GM23248 (cell line): Measurements from ENCODE around the gene LDLRAD3. TPM values are rescaled to one million over a fixed set of nuclear protein-coding genes. Genes with fewer than 3 reads are reported as not detected.
"Not testable (repeated sequence)": the region's sequence is repeated elsewhere in the genome, so short reads cannot be mapped to it uniquely, and the experiment has no call there.

ENCODE experiments used
- DNase-seq: peaks from one replicate; pipeline ENCODE4 v3.0.0-alpha.2; 2015
- H2AFZ ChIP-seq: fragments of 200-600 bp; sonication (generic); 2 replicates; pipeline ENCODE4 v1.6.1; 2016; ENCODE audit warnings: antibody characterized with exemption
- H3F3A ChIP-seq: fragments of 200-600 bp; sonication (generic); 2 replicates; pipeline ENCODE4 v1.6.1; 2016; ENCODE audit warnings: mild to moderate bottlenecking, antibody characterized with exemption, mixed run types; ENCODE audit not compliant: insufficient read depth
- H3K27ac ChIP-seq: fragments of 200-600 bp; sonication (generic); 2 replicates; pipeline ENCODE4 v1.5.1; 2016; ENCODE audit warnings: mild to moderate bottlenecking
- H3K27me3 ChIP-seq: fragments of 200-600 bp; sonication (generic); replicated peaks from 2 replicates; pipeline ENCODE4 v1.6.1; 2016; ENCODE audit warnings: mild to moderate bottlenecking; ENCODE audit not compliant: insufficient read depth
- H3K36me3 ChIP-seq: fragments of 200-600 bp; sonication (generic); 2 replicates; pipeline ENCODE4 v1.6.1; 2016; ENCODE audit warnings: low read depth, mild to moderate bottlenecking
- H3K4me1 ChIP-seq: fragments of 200-600 bp; sonication (generic); 2 replicates; pipeline ENCODE4 v1.6.1; 2016; ENCODE audit warnings: mild to moderate bottlenecking; ENCODE audit not compliant: insufficient read depth
- H3K4me2 ChIP-seq: fragments of 200-600 bp; sonication (generic); one replicate; pipeline ENCODE4 v1.6.1; 2016; ENCODE audit warnings: mild to moderate bottlenecking; ENCODE audit not compliant: unreplicated experiment
- H3K4me3 ChIP-seq: fragments of 200-600 bp; sonication (generic); 2 replicates; pipeline ENCODE4 v1.5.1; 2016; ENCODE audit warnings: mild to moderate bottlenecking
- H3K79me2 ChIP-seq: fragments of 200-600 bp; sonication (generic); 2 replicates; pipeline ENCODE4 v1.6.1; 2016; ENCODE audit warnings: mild to moderate bottlenecking; ENCODE audit not compliant: insufficient read depth
- H3K9ac ChIP-seq: fragments of 200-600 bp; sonication (generic); 2 replicates; pipeline ENCODE4 v1.6.1; 2016; ENCODE audit warnings: mild to moderate bottlenecking
- H3K9me2 ChIP-seq: fragments of 200-600 bp; sonication (generic); 2 replicates; pipeline ENCODE4 v1.6.1; 2016; ENCODE audit warnings: mixed run types, mild to moderate bottlenecking, moderate library complexity; ENCODE audit not compliant: insufficient read depth
- H3K9me3 ChIP-seq: fragments of 200-600 bp; sonication (generic); one replicate; pipeline ENCODE4 v1.6.1; 2017; ENCODE audit warnings: low read depth
- H4K20me1 ChIP-seq: fragments of 200-600 bp; sonication (generic); 2 replicates; pipeline ENCODE4 v1.6.0; 2016; ENCODE audit not compliant: insufficient read depth
- EZH2 ChIP-seq: fragments of 200-600 bp; sonication (generic); IDR thresholded peaks from 2 replicates; pipeline ENCODE4 v1.6.1; 2018; ENCODE audit warnings: antibody characterized with exemption, mild to moderate bottlenecking; ENCODE audit not compliant: insufficient read depth, poor library complexity, severe bottlenecking
- EZH2phosphoT487 ChIP-seq: fragments of 200-600 bp; sonication (generic); IDR thresholded peaks from 2 replicates; pipeline ENCODE4 v1.6.1; 2018; ENCODE audit warnings: antibody characterized with exemption, moderate library complexity, mild to moderate bottlenecking, low read depth; ENCODE audit not compliant: insufficient read depth
- WGBS, 2 experiments: methylation state at CpG; one replicate each; pipeline ENCODE4 v1.1.6; 2015 to 2017; ENCODE audit warnings: low lambda C conversion rate in 2 of 2, low coverage in 1 of 2; ENCODE audit errors: missing lambda C conversion rate in 2 of 2; 5-methylcytosine and 5-hydroxymethylcytosine counted together
- in situ Hi-C: fragments of 300-500 bp; cut with MboI; formaldehyde crosslinking; loops from 2 replicates; pipeline ENCODE4 v1.15.0; 2020
- polyA plus RNA-seq: library from polyadenylated mRNA; unstranded; fragments of >200 nt; fragmentation: Nextera tagmentation; extraction: Ambion mirVana; gene quantifications from 2 replicates; pipeline ENCODE4 v1.2.1, GENCODE V29; 2016
- total RNA-seq: library from RNA; depleted of rRNA; stranded (reverse); fragments of >200 nt; shearing (Covaris generic); gene quantifications from 2 replicates; pipeline ENCODE4 v1.2.3, GENCODE V29; 2014

LDLRAD3 gene
- total and polyA plus RNA-seq, 2 experiments from 2014 or later = 6.2 to 6.6 TPM

DNA sequence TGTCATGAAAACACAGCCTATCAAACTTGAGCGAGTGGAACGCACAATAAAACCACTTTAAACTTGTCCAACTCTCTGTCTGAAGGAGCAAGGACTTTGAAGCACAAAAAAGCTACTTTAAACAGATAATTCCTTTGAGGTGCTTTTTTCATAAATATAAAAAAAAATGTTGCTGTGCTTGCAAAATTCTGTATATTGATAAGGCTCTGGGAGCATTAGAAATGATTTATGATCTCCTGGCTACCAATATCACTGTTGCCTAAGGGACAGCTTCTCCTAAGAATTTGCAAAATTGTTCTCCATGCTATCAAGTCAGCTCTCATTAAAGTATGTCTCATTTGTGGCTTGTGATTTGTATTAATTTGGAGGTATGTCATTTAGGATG is 37.6 kb upstream of the LDLRAD3 start:
- Histone ChIP-seq H3K4me3 (no peak overlapping the region), H3K27me3 (no peaks in the 10 kb centered on the region; the same call in 1 of the 2 replicates), H4K20me1 (no peaks in the 10 kb centered on the region), H3K9ac (no peak overlapping the region), H3K4me2 (no peak overlapping the region), H3F3A (no peaks in the 10 kb centered on the region), H2AFZ (no peak overlapping the region), H3K27ac (no peak overlapping the region), H3K9me2 (no peaks in the 10 kb centered on the region), H3K79me2 (no peaks in the 10 kb centered on the region), H3K9me3 (no peaks in the 10 kb centered on the region), H3K4me1 (no peaks in the 10 kb centered on the region), H3K36me3 (no peaks in the 10 kb centered on the region; the same call in 1 of the 2 replicates)
- WGBS, 2 experiments = 19 to 28% methylated on average over 2 of the region's 2 CpGs
- DNase-seq = no peak
- TF ChIP-seq EZH2 = no peak
- TF ChIP-seq EZH2phosphoT487 = no peak
- in situ Hi-C loops = no loop called here

DNA sequence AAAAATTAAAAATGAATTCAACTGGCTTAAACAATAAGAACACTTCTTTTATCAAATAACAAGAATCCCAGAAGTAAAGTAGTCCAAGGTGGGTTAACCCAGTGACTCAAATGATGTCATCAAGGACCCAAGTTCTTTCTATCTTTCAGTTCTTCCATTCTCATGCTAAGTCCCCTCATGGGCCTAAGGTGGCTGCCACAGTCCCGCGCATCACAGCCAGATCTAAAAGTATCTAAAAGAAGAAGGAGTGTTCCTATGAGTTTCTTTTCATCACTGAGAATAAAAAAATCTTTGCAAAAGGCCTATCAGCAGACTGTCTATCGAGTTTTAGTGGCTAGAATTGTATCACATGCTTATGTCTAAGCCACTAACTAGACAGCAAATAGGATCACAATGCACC is 37.2 kb upstream of the LDLRAD3 start:
- Histone ChIP-seq H3K4me3 (no peak overlapping the region), H3F3A (no peaks in the 10 kb centered on the region), H3K27ac (no peak overlapping the region), H3K27me3 (no peaks in the 10 kb centered on the region; the same call in 1 of the 2 replicates), H3K79me2 (no peaks in the 10 kb centered on the region), H3K9me3 (no peaks in the 10 kb centered on the region), H3K4me1 (no peaks in the 10 kb centered on the region), H3K4me2 (no peak overlapping the region), H3K9ac (no peak overlapping the region), H2AFZ (no peak overlapping the region), H4K20me1 (no peaks in the 10 kb centered on the region), H3K36me3 (no peaks in the 10 kb centered on the region; the same call in 1 of the 2 replicates), H3K9me2 (no peaks in the 10 kb centered on the region)
- TF ChIP-seq EZH2 = no peak
- no peak for TF ChIP-seq EZH2phosphoT487
- no peak for DNase-seq
- in situ Hi-C loops = no loop called here
- 73 to 74% methylated on average over 3 of the region's 3 CpGs for WGBS, 2 experiments

DNA sequence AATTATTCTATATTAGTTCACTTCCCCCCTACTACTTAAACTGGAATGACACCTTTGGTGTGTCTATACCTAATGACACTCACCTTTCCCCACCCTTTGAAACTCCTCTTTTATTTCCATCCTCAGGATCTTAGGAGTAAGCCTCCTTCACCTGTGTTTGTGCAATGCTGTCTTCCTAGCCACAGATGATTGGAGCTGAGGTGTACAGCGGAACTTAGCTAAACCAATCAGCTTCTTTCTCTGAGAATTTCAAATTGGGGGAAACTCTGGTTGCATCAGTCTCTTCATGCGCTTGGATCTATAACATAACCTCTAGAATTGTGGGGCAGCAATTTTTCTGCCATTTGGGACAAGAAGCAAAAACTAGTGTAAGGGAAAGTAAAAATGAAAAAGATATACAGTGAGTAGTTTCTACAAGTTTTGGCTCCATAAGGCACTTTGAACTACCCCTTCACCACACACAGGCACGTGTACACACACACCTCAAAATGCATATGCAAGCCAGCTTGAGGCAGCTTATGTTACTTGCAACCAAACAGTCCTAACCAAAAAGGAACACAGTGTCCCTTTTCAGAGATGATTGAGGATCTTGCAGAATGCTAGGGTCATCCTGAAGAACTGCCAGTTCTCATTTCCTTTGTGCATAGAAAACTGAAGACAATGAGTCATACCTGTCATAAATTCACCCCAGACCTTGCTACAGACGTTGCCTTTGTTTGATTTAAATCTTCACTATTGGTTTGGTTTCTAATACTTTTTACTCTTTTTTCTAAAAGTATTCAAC is 36.0 kb upstream of the LDLRAD3 start:
- peak; percentile 17 for DNase-seq
- no peak overlapping the region for H3K27ac ChIP-seq

DNA sequence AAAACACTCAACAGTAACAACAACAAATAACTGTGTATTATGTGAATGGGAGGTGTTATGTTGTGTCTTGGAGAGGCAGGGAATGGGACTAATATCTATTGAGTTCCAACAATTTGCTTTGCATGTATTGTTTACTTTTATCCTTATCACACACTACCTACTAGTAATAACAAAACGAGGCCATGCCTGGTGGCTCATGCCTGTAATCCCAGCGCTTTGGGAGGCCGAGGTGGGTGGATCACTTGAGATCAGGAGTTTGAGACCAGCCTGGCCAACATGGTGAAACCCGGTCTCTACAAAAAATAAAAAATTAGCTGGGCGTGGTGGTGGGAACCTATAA is 35.5 kb upstream of the LDLRAD3 start:
- WGBS, 2 experiments = 30 to 37% methylated on average over 5 of the region's 5 CpGs
- H3K36me3 ChIP-seq, H3K9me2 ChIP-seq, H3K9me3 ChIP-seq, H2AFZ ChIP-seq, H3K27ac ChIP-seq, H3F3A ChIP-seq, H4K20me1 ChIP-seq, H3K79me2 ChIP-seq, H3K27me3 ChIP-seq, H3K4me1 ChIP-seq, H3K4me2 ChIP-seq, in situ Hi-C loops, H3K9ac ChIP-seq, H3K4me3 ChIP-seq, DNase-seq: not testable (repeated sequence)

More for the DNA sequence above, 36.0 kb upstream of the LDLRAD3 start:
- no peak overlapping the region for H2AFZ ChIP-seq
- no peak overlapping the region for H3K4me3 ChIP-seq
- H3K79me2 ChIP-seq = no peaks in the 10 kb centered on the region
- no peaks in the 10 kb centered on the region; the same call in 1 of the 2 replicates for H3K36me3 ChIP-seq
- H3F3A ChIP-seq = no peaks in the 10 kb centered on the region
- H3K9me2 ChIP-seq = no peaks in the 10 kb centered on the region
- H3K27me3 ChIP-seq = no peaks in the 10 kb centered on the region; the same call in 1 of the 2 replicates
- H3K9me3 ChIP-seq = no peaks in the 10 kb centered on the region
- H3K9ac ChIP-seq = no peak overlapping the region
- no peak for TF ChIP-seq EZH2
- TF ChIP-seq EZH2phosphoT487 = no peak
- no peaks in the 10 kb centered on the region for H4K20me1 ChIP-seq
- WGBS, 2 experiments = 38 to 40% methylated on average over 4 of the region's 4 CpGs
- no peaks in the 10 kb centered on the region for H3K4me1 ChIP-seq
- no peak overlapping the region for H3K4me2 ChIP-seq
- in situ Hi-C loops = no loop called here
